OCI-LY7 (cell line): ENCODE results near the gene SSRP1. TPM values are rescaled to one million over a fixed set of nuclear protein-coding genes. Genes with fewer than 3 reads are reported as not detected.

Experiments used
- BruUV-seq: library from RNA; stranded (reverse); fragments of 400-500 nt; replicated peaks from 2 replicates; lab custom pipeline; 2021; lab: Mats Ljungman, UMichigan
- CTCF ChIA-PET: fragments of 300-600 bp; sonication (Branson Sonifier 250); formaldehyde crosslinking; loops from one replicate; lab custom pipeline; 2022; ENCODE audit warnings: antibody characterized with exemption; ENCODE audit not compliant: unreplicated experiment; lab: Charles Lee
- POLR2A ChIA-PET: fragments of 300-600 bp; sonication (Branson Sonifier 250); formaldehyde crosslinking; loops from one replicate; lab custom pipeline; 2022; ENCODE audit warnings: antibody characterized with exemption; lab: Charles Lee
- DNase-seq: peaks from one replicate; pipeline ENCODE4 v3.0.0-alpha.2; 2015; ENCODE audit warnings: low spot score
- H2AFZ ChIP-seq: fragments of 200-600 bp; sonication (generic), shearing (Covaris generic); 2 replicates; pipeline ENCODE4 v1.6.1; 2014; ENCODE audit warnings: mild to moderate bottlenecking, antibody characterized with exemption, low read length, moderate library complexity
- H3K27ac ChIP-seq: fragments of 200-600 bp; sonication (generic); 2 replicates; pipeline ENCODE4 v1.5.1; 2014; ENCODE audit warnings: mixed run types, low read depth, mild to moderate bottlenecking, moderate library complexity, low read length, inconsistent platforms; ENCODE audit not compliant: poor library complexity, severe bottlenecking
- H3K36me3 ChIP-seq: fragments of 200-600 bp; sonication (generic); 2 replicates; pipeline ENCODE4 v1.6.1; 2014; ENCODE audit warnings: mild to moderate bottlenecking, antibody characterized with exemption, low read length, moderate library complexity, mixed read lengths; ENCODE audit not compliant: insufficient read depth
- H3K4me1 ChIP-seq: fragments of 200-600 bp; sonication (generic); 2 replicates; pipeline ENCODE4 v1.5.1; 2014; ENCODE audit warnings: mild to moderate bottlenecking, low read length; ENCODE audit not compliant: insufficient read depth, poor library complexity, severe bottlenecking
- H3K4me2 ChIP-seq: fragments of 200-600 bp; sonication (generic); 2 replicates; pipeline ENCODE4 v1.6.1; 2014; ENCODE audit warnings: mild to moderate bottlenecking, low read length
- H3K4me3 ChIP-seq: fragments of 200-600 bp; sonication (generic); 2 replicates; pipeline ENCODE4 v1.5.1; 2014; ENCODE audit warnings: mild to moderate bottlenecking, low read depth, low read length; ENCODE audit not compliant: poor library complexity, severe bottlenecking
- H3K79me2 ChIP-seq: fragments of 200-600 bp; sonication (generic); 2 replicates; pipeline ENCODE4 v1.6.1; 2016; ENCODE audit warnings: low read depth, mild to moderate bottlenecking, low read length, moderate library complexity, mixed read lengths; ENCODE audit not compliant: insufficient read depth
- H3K9me2 ChIP-seq: fragments of 200-600 bp; sonication (generic); 2 replicates; pipeline ENCODE4 v1.6.1; 2016; ENCODE audit warnings: mild to moderate bottlenecking, low read length, mixed read lengths; ENCODE audit not compliant: insufficient read depth
- H3K9me3 ChIP-seq: fragments of 200-600 bp; sonication (generic); 2 replicates; pipeline ENCODE4 v1.6.1; 2014; ENCODE audit warnings: mild to moderate bottlenecking, mixed run types, low read length, mixed read lengths
- H4K20me1 ChIP-seq: fragments of 200-600 bp; sonication (generic); 2 replicates; pipeline ENCODE4 v1.6.1; 2014; ENCODE audit warnings: mild to moderate bottlenecking, antibody characterized with exemption, low read length, moderate library complexity, mixed read lengths; ENCODE audit not compliant: insufficient read depth
- EZH2phosphoT487 ChIP-seq: fragments of 200-600 bp; sonication (generic); IDR thresholded peaks from 2 replicates; pipeline ENCODE4 v1.6.1; 2018; ENCODE audit warnings: low read depth, borderline replicate concordance, mild to moderate bottlenecking, mixed run types, antibody characterized with exemption, low read length, moderate library complexity, mixed read lengths
- intact Hi-C: fragments of 100-400 bp; cut with micrococcal nuclease; formaldehyde crosslinking; loops from one replicate; pipeline ENCODE4 v1.10.0; 2022; ENCODE audit not compliant: unreplicated experiment
- total RNA-seq, 2 experiments: library from RNA; depleted of rRNA in 1 of 2; stranded (reverse); fragments of >200 nt in 1 of 2; shearing (Covaris generic) in 1 of 2; gene quantifications; 2 replicates each; pipeline ENCODE4 v1.2.3, GENCODE V29; 2014 to 2022
- TF ChIP-seq, protein P1 (sequence below): fragments of 200-600 bp; sonication (generic); conservative IDR thresholded peaks from 2 replicates; pipeline ENCODE4 v1.5.1; 2014; ENCODE audit warnings: mild to moderate bottlenecking, antibody characterized with exemption, low read length, moderate library complexity, mixed read lengths

The SSRP1 gene
- total RNA-seq, 2 experiments from 2014 or later: 146 to 221 TPM

DNA sequence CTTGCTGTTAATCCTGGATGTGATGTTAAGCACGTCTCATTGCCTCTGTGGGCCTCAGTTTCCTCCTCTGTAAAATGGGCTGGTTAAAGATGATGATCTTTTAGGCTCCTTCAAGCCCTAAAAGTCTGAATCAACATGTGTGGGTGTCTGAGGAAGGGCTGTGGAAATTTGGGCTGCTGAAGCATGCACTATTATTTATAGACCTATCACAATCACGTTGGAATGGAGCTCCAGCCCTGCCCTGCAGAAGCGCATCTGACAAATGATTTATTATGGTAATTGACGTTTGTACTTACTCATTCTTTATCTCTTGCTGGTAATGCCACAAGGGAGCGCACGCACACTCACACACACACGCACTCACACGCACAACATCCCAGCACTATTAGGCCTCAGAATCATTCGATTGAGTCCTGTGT lies 22.9 kb upstream of the SSRP1 start:
- intact Hi-C loops: no loop called here
- DNase-seq: no peak
- H3K4me2 ChIP-seq: no peak overlapping the region
- H2AFZ ChIP-seq: no peak overlapping the region
- H3K4me3 ChIP-seq: no peak overlapping the region
- H3K79me2 ChIP-seq: no peaks in the 10 kb centered on the region
- H3K4me1 ChIP-seq: no peaks in the 10 kb centered on the region
- ChIA-PET POLR2A (no interaction called here), CTCF (no interaction called here)
- TF ChIP-seq, protein P1, sequence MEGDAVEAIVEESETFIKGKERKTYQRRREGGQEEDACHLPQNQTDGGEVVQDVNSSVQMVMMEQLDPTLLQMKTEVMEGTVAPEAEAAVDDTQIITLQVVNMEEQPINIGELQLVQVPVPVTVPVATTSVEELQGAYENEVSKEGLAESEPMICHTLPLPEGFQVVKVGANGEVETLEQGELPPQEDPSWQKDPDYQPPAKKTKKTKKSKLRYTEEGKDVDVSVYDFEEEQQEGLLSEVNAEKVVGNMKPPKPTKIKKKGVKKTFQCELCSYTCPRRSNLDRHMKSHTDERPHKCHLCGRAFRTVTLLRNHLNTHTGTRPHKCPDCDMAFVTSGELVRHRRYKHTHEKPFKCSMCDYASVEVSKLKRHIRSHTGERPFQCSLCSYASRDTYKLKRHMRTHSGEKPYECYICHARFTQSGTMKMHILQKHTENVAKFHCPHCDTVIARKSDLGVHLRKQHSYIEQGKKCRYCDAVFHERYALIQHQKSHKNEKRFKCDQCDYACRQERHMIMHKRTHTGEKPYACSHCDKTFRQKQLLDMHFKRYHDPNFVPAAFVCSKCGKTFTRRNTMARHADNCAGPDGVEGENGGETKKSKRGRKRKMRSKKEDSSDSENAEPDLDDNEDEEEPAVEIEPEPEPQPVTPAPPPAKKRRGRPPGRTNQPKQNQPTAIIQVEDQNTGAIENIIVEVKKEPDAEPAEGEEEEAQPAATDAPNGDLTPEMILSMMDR: no peak
- no peak for TF ChIP-seq EZH2phosphoT487
- no peak overlapping the region for H3K27ac ChIP-seq
- H4K20me1 ChIP-seq: no peaks in the 10 kb centered on the region
- no TSS peak for BruUV-seq
- H3K9me2 ChIP-seq: no peaks in the 10 kb centered on the region
- no peaks in the 10 kb centered on the region for H3K36me3 ChIP-seq
- no peaks in the 10 kb centered on the region for H3K9me3 ChIP-seq

DNA sequence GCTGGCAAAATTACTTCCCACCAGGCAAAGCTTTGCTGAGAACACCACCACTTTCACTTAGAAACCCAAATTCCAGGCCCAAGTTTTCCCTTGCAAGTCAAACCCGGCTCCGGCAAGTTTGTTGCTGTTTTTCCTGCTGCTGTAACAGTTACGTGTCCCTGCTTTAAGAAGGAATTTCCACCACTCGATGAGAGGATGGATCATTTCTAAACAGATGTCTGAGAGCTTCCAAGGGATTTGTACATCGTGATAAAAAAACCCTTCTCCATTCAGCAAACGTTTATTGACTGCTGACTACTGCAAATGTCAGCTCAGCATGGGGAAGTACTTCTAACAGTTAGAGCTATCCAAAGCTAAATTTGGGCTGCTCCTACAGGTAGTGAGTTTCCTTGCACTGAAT lies 22.2 kb upstream of the SSRP1 start:
- H3K9me3 ChIP-seq: no peaks in the 10 kb centered on the region
- H3K27ac ChIP-seq: no peak overlapping the region
- TF ChIP-seq, protein P1: no peak
- no peak for TF ChIP-seq EZH2phosphoT487
- ChIA-PET POLR2A (no interaction called here), CTCF (no interaction called here)
- H4K20me1 ChIP-seq: no peaks in the 10 kb centered on the region
- no peaks in the 10 kb centered on the region for H3K79me2 ChIP-seq
- H3K36me3 ChIP-seq: no peaks in the 10 kb centered on the region
- no peak overlapping the region for H3K4me2 ChIP-seq
- BruUV-seq: no TSS peak
- intact Hi-C loops: no loop called here
- no peaks in the 10 kb centered on the region for H3K9me2 ChIP-seq
- no peak overlapping the region for H3K4me3 ChIP-seq
- DNase-seq: no peak
- no peak overlapping the region for H2AFZ ChIP-seq
- H3K4me1 ChIP-seq: no peaks in the 10 kb centered on the region

DNA sequence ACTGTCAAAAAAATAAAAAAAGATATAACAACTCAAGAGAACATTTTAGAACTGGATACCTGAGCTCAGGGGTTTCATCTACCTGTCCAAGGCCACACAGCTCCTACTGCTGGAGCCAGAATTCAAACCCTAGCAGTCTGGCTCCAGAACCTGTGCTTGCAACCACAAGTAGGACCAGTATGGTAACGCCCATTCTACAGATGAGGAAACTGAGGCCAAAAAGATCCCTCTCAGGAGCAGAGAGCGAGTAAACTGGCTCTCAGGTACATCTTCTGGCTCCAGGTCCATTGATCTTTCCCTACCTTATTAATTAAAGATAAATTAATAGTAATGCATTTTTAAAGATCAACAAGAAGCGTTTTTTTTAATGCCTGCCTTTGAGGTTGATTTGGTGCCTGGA lies 21.6 kb upstream of the SSRP1 start:
- POLR2A ChIA-PET: no interaction called here
- no peak overlapping the region for H3K4me3 ChIP-seq

More for the DNA sequence above, 21.6 kb upstream of the SSRP1 start:
- no peak for TF ChIP-seq EZH2phosphoT487
- TF ChIP-seq, protein P1: no peak
- no peak for DNase-seq
- Histone ChIP-seq H3K4me1 (no peaks in the 10 kb centered on the region), H4K20me1 (no peaks in the 10 kb centered on the region), H3K4me2 (no peak overlapping the region), H3K79me2 (no peaks in the 10 kb centered on the region), H3K27ac (no peak overlapping the region), H3K36me3 (no peaks in the 10 kb centered on the region), H3K9me2 (no peaks in the 10 kb centered on the region), H2AFZ (no peak overlapping the region), H3K9me3 (no peaks in the 10 kb centered on the region)
- intact Hi-C loops: no loop called here
- CTCF ChIA-PET: no interaction called here
- no TSS peak for BruUV-seq
